Activated CD4-positive, alpha-beta memory T cell treated with anti-CD3 and anti-CD28 coated beads for 36 hours (primary cell): ENCODE measurements around the gene CA14. TPM values are rescaled to one million over a fixed set of nuclear protein-coding genes. Genes with fewer than 3 reads are reported as not detected.

Experiments
- CTCF ChIA-PET: fragments of 350-600 bp; sonication (Branson Sonifier 250); formaldehyde crosslinking; loops from one replicate; lab custom pipeline; 2021; ENCODE audit warnings: antibody characterized with exemption, inconsistent platforms; lab: Charles Lee
- POLR2A ChIA-PET: fragments of 350-600 bp; sonication (Branson Sonifier 250); formaldehyde crosslinking; loops from one replicate; lab custom pipeline; 2021; ENCODE audit warnings: antibody characterized with exemption; lab: Charles Lee
- DNase-seq: peaks from one replicate; pipeline ENCODE4 v3.0.0-alpha.2; 2020
- H3K27ac Mint-ChIP-seq: one replicate; pipeline ENCODE4 v1.8.0; 2021; ENCODE audit warnings: mixed read lengths
- H3K27me3 Mint-ChIP-seq: one replicate; pipeline ENCODE4 v1.8.0; 2021; ENCODE audit warnings: mixed read lengths
- H3K36me3 Mint-ChIP-seq: one replicate; pipeline ENCODE4 v1.8.0; 2021; ENCODE audit warnings: mixed read lengths
- H3K4me1 Mint-ChIP-seq: one replicate; pipeline ENCODE4 v1.8.0; 2021; ENCODE audit warnings: low read depth, mixed read lengths
- H3K4me3 Mint-ChIP-seq: one replicate; pipeline ENCODE4 v1.8.0; 2021; ENCODE audit warnings: mild to moderate bottlenecking, mixed read lengths
- H3K9me3 Mint-ChIP-seq: one replicate; pipeline ENCODE4 v1.8.0; 2021; ENCODE audit warnings: mixed read lengths
- intact Hi-C: fragments of 100-400 bp; cut with micrococcal nuclease; formaldehyde crosslinking; loops from one replicate; pipeline ENCODE4 v1.15.1; 2023
- total RNA-seq, 2 experiments: library from RNA; stranded (reverse); gene quantifications; one replicate each; pipeline ENCODE4 v1.2.3, GENCODE V29; 2021

CA14 gene
- total RNA-seq, 2 experiments from 2014 or later, result not detected

GRCh38 chr1:150263549-150263948 lies 6.0 kb downstream of the CA14 start:
- DNase-seq, result no peak
- intact Hi-C loops, result no loop called here
- peaks cover 14% of the 10 kb centered on the region for H3K36me3 Mint-ChIP-seq
- CTCF ChIA-PET, result no interaction called here
- peaks cover 13% of the 10 kb centered on the region for H3K4me1 Mint-ChIP-seq
- no peaks in the 10 kb centered on the region for H3K9me3 Mint-ChIP-seq
- no peak overlapping the region for H3K4me3 Mint-ChIP-seq
- POLR2A ChIA-PET, result no interaction called here
- peaks cover 2% of the 10 kb centered on the region for H3K27me3 Mint-ChIP-seq
- H3K27ac Mint-ChIP-seq, result no peak overlapping the region

DNA sequence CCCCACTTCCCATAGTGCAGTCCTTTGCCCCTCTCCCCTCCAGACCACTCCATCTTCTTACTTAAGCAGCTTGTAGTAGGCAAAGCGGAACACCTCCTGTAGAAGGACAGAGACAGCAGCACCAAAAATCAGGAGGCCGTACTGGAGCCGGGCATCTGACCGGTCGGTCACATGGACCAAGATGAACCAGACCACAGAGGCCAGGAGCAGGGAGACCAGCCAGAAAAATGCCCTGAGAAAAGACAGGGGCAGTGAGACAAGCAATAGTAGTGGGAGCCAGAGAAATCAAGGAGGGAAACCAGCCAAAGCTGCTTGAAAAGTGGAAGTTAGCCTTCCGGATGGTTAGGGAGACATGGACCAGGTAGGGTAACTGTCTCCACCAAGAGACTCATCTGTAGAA lies 10.3 kb downstream of the CA14 start:
- DNase-seq, result no peak
- peak overlapping the region; percentile 93 for H3K27ac Mint-ChIP-seq
- H3K9me3 Mint-ChIP-seq, result no peaks in the 10 kb centered on the region
- peak overlapping the region; percentile 97 for H3K4me3 Mint-ChIP-seq
- H3K4me1 Mint-ChIP-seq, result peaks cover 22% of the 10 kb centered on the region
- H3K27me3 Mint-ChIP-seq, result no peaks in the 10 kb centered on the region
- POLR2A ChIA-PET, result no interaction called here
- intact Hi-C loops, result loop anchor here (2.0 kb wide), 2 partner anchors 53 to 97 kb away; partner anchors contain the start of genes PRPF3 and RPRD2
- peaks cover 15% of the 10 kb centered on the region for H3K36me3 Mint-ChIP-seq
- CTCF ChIA-PET, result no interaction called here

DNA sequence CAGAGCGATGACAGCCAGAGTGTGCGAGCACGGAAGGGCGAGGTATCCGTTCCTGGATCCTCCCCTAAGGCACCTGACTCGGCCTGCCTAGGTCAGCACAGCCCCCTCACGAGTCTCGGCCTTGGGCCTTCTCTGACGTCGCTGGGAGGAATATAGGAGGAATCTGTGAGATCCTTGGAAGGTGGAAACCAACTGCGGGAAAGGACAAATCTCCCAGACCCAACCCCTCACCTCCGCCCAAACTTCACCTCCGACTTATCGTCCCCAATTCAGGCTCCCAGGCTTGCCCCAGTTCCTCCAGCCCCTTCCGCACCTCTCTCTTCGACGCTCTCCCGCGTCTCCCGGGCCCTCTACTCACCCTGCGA lies 10.7 kb downstream of the CA14 start:
- Mint-ChIP-seq H3K36me3 (peaks cover 15% of the 10 kb centered on the region), H3K27ac (peak overlapping the region; percentile 93), H3K4me1 (peaks cover 22% of the 10 kb centered on the region), H3K9me3 (no peaks in the 10 kb centered on the region), H3K27me3 (no peaks in the 10 kb centered on the region), H3K4me3 (peak overlapping the region; percentile 97)
- POLR2A ChIA-PET, result no interaction called here
- DNase-seq, result peak; percentile 56
- CTCF ChIA-PET, result interaction anchor here (1.4 to 2.8 kb wide), 2 partner anchors 10 to 12 kb away, joined by 3 to 19 read pairs; no protein-coding TSS in a partner anchor
- intact Hi-C loops, result loop anchor here (2.0 kb wide), 2 partner anchors 52 to 96 kb away; partner anchors contain the start of genes PRPF3 and RPRD2

- Mint-ChIP-seq H3K27ac (peak within 1 kb of the TSS; percentile 93), H3K27me3 (no peaks in the 10 kb centered on the region), H3K9me3 (no peaks in the 10 kb centered on the region), H3K4me3 (peak within 1 kb of the TSS; percentile 97), H3K4me1 (peaks cover 22% of the 10 kb centered on the region), H3K36me3 (peaks cover 15% of the 10 kb centered on the region)
- intact Hi-C loops, result loop anchor here (1.0 to 2.0 kb wide), 4 partner anchors 13 to 96 kb away; partner anchors contain the start of genes MRPS21, PRPF3 and RPRD2
- ChIA-PET POLR2A (interaction anchor here (0.6 to 1.4 kb wide), 9 partner anchors 9 to 311 kb away, joined by 3 to 4 read pairs (median 3); partner anchors contain the start of gene ANP32E), CTCF (interaction anchor here (1.0 to 2.8 kb wide), 3 partner anchors 9 to 13 kb away, joined by 3 to 19 read pairs (median 3); no protein-coding TSS in a partner anchor)
- DNase-seq, result peak; percentile 97
Measured at GRCh38 chr1:150268705-150269403, 11.3 kb downstream of the CA14 start, which contains the start of gene APH1A. Gene APH1A (minus strand): TSS chr1:150269016. CDS start chr1:150268810, 206 bp downstream.

- no peaks in the 10 kb centered on the region for H3K9me3 Mint-ChIP-seq
- H3K4me3 Mint-ChIP-seq, result peak overlapping the region; percentile 97
Measured at GRCh38 chr1:150269451-150269850, 11.9 kb downstream of the CA14 start.

GRCh38 chr1:150271291-150271959 lies 13.9 kb downstream of the CA14 start:
- H3K4me3 Mint-ChIP-seq, result no peak overlapping the region
- ChIA-PET POLR2A (no interaction called here), CTCF (interaction anchor here (0.7 to 2.8 kb wide), 4 partner anchors 9 to 262 kb away, joined by 3 to 19 read pairs (median 6); no protein-coding TSS in a partner anchor)
- H3K27me3 Mint-ChIP-seq, result no peaks in the 10 kb centered on the region
- no peak overlapping the region for H3K27ac Mint-ChIP-seq
- H3K36me3 Mint-ChIP-seq, result peaks cover 8% of the 10 kb centered on the region
- H3K4me1 Mint-ChIP-seq, result peaks cover 22% of the 10 kb centered on the region
- intact Hi-C loops, result no loop called here
- no peak for DNase-seq
- no peaks in the 10 kb centered on the region for H3K9me3 Mint-ChIP-seq

More at GRCh38 chr1:150269451-150269850, 11.9 kb downstream of the CA14 start:
- intact Hi-C loops, result loop anchor here (1.0 to 2.0 kb wide), 4 partner anchors 13 to 95 kb away; partner anchors contain the start of genes MRPS21, PRPF3 and RPRD2
- ChIA-PET CTCF (interaction anchor here (1.0 to 2.8 kb wide), 3 partner anchors 9 to 13 kb away, joined by 3 to 19 read pairs (median 3); no protein-coding TSS in a partner anchor), POLR2A (interaction anchor here (0.6 to 1.4 kb wide), 10 partner anchors 9 to 310 kb away, joined by 3 to 4 read pairs (median 3); partner anchors contain the start of genes ANP32E and RPRD2)
- Mint-ChIP-seq H3K27ac (peak overlapping the region; percentile 93), H3K4me1 (peaks cover 22% of the 10 kb centered on the region), H3K27me3 (no peaks in the 10 kb centered on the region), H3K36me3 (peaks cover 15% of the 10 kb centered on the region)
- no peak for DNase-seq

GRCh38 chr1:150273311-150273710 lies 15.7 kb downstream of the CA14 start:
- no peak for DNase-seq
- intact Hi-C loops, result no loop called here
- ChIA-PET POLR2A (interaction anchor here (1.1 to 1.6 kb wide), 3 partner anchors 15 to 91 kb away, joined by 4 to 5 read pairs (median 4); partner anchors contain the start of gene RPRD2), CTCF (interaction anchor here (1.5 to 2.8 kb wide), 2 partner anchors 8 to 17 kb away, joined by 5 to 8 read pairs; no protein-coding TSS in a partner anchor)
- Mint-ChIP-seq H3K27ac (no peak overlapping the region), H3K36me3 (peaks cover 1% of the 10 kb centered on the region), H3K9me3 (no peaks in the 10 kb centered on the region), H3K4me3 (no peak overlapping the region), H3K4me1 (peaks cover 9% of the 10 kb centered on the region), H3K27me3 (no peaks in the 10 kb centered on the region)

DNA sequence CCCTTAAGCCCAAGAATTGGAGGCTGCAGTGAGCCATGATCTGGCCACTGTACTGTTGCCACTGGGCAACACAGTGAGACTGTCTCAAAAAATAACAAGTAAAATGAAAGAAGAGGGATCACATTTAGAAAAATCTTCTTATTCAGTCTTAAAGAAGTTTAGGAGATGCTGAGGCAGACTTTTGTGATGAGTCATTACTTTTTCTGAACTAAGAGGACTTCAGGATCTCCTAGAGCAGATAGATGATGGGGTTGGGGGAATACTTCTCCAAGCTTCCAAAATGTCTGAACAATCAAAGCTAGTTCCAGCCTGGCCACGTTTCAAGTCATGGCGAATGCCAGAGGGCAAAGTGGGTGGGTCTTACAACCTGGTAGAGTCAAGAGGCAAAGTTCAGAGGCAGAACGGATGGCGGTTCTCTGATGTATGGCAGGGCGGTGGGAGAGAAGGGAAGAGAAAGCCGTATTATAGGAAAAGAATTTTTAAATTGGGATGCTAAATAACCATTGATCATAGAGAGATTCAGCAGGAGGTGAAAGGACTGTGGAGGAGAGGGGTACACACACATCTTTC lies 22.6 kb downstream of the CA14 start:
- H3K9me3 Mint-ChIP-seq, result no peaks in the 10 kb centered on the region
- POLR2A ChIA-PET, result no interaction called here
- CTCF ChIA-PET, result interaction anchor here (0.8 to 6.5 kb wide), 4 partner anchors 8 to 115 kb away, joined by 3 to 66 read pairs (median 4); partner anchors contain the start of genes C1orf54 and CA14
- H3K4me3 Mint-ChIP-seq, result no peak overlapping the region
- no peak overlapping the region for H3K27ac Mint-ChIP-seq
- no peaks in the 10 kb centered on the region for H3K27me3 Mint-ChIP-seq
- peaks cover 27% of the 10 kb centered on the region for H3K4me1 Mint-ChIP-seq
- intact Hi-C loops, result loop anchor here (5.0 kb wide), 1 partner anchor 43 kb away; the partner anchor contains the start of gene ANP32E
- no peak for DNase-seq
- no peaks in the 10 kb centered on the region for H3K36me3 Mint-ChIP-seq

- Mint-ChIP-seq H3K27ac (peak overlapping the region; percentile 40), H3K36me3 (no peaks in the 10 kb centered on the region), H3K4me1 (peaks cover 27% of the 10 kb centered on the region), H3K9me3 (no peaks in the 10 kb centered on the region), H3K27me3 (no peaks in the 10 kb centered on the region), H3K4me3 (peak overlapping the region; percentile 76)
- intact Hi-C loops, result loop anchor here (1.0 to 5.0 kb wide), 2 partner anchors 26 to 44 kb away; partner anchors contain the start of gene ANP32E
- ChIA-PET POLR2A (interaction anchor here (1.0 kb wide), 1 partner anchor 12 kb away, joined by 3 read pairs; the partner anchor contains the start of gene APH1A), CTCF (interaction anchor here (1.0 to 6.5 kb wide), 7 partner anchors 9 to 116 kb away, joined by 3 to 66 read pairs (median 4); partner anchors contain the start of genes APH1A, C1orf54 and CA14)
- peak; percentile 74 for DNase-seq
Measured at GRCh38 chr1:150281221-150281757, 23.7 kb downstream of the CA14 start.

- DNase-seq, result peak; percentile 86
- Mint-ChIP-seq H3K4me1 (peaks cover 27% of the 10 kb centered on the region), H3K27ac (peak within 1 kb of the TSS; percentile 40), H3K27me3 (no peaks in the 10 kb centered on the region), H3K4me3 (peak within 1 kb of the TSS; percentile 76), H3K36me3 (no peaks in the 10 kb centered on the region), H3K9me3 (no peaks in the 10 kb centered on the region)
- CTCF ChIA-PET, result interaction anchor here (1.0 to 6.5 kb wide), 7 partner anchors 9 to 116 kb away, joined by 3 to 66 read pairs (median 4); partner anchors contain the start of genes APH1A, C1orf54 and CA14
- POLR2A ChIA-PET, result interaction anchor here (1.0 kb wide), 1 partner anchor 13 kb away, joined by 3 read pairs; the partner anchor contains the start of gene APH1A
- intact Hi-C loops, result loop anchor here (1.0 to 5.0 kb wide), 2 partner anchors 27 to 45 kb away; partner anchors contain the start of gene ANP32E
Measured at GRCh38 chr1:150281758-150282557, 24.4 kb downstream of the CA14 start, which contains the start of gene CIART. Gene CIART (plus strand): TSS chr1:150282554. CDS start chr1:150283268, 714 bp downstream.
